Ascending aorta (tissue), 2 donors: ENCODE measurements around the gene SYNPO. TPM values are rescaled to one million over a fixed set of nuclear protein-coding genes. Genes with fewer than 3 reads are reported as not detected.

ENCODE experiments used
- DNase-seq, 2 donors: peaks; one replicate each; pipeline ENCODE4 v3.0.0-alpha.2; 2019; ENCODE audit warnings: low spot score in 2 of 2
- H3K27ac ChIP-seq, 2 donors: fragments of 200-600 bp; sonication (generic); one replicate each; pipeline ENCODE4 v1.5.1; 2016 to 2017; ENCODE audit warnings: mild to moderate bottlenecking in 1 of 2
- H3K27me3 ChIP-seq: fragments of 200-600 bp; sonication (generic); one replicate; pipeline ENCODE4 v1.5.1; 2017
- H3K36me3 ChIP-seq, 2 donors: fragments of 200-600 bp; sonication (generic); one replicate each; pipeline ENCODE4 v1.5.1; 2016
- H3K4me1 ChIP-seq, 2 donors: fragments of 200-600 bp; sonication (generic); one replicate each; pipeline ENCODE4 v1.5.1; 2016 to 2017; ENCODE audit warnings: mild to moderate bottlenecking in 1 of 2
- H3K4me3 ChIP-seq, 2 donors: fragments of 200-600 bp; sonication (generic); one replicate each; pipeline ENCODE4 v1.5.1; 2016 to 2017; ENCODE audit warnings: mild to moderate bottlenecking in 1 of 2
- H3K9me3 ChIP-seq, 2 donors: fragments of 200-600 bp; sonication (generic); one replicate each; pipeline ENCODE4 v1.5.1; 2016
- CTCF ChIP-seq, 3 experiments: fragments of 200-600 bp in 2 of 3; fragments of 450-650 bp in 1 of 3; sonication (generic) in 2 of 3; IDR thresholded peaks; one replicate each; pipeline ENCODE4 v1.5.1; 2016 to 2019; ENCODE audit warnings: antibody characterized with exemption in 3 of 3, mild to moderate bottlenecking in 1 of 3, moderate library complexity in 1 of 3
- intact Hi-C: fragments of 100-400 bp; cut with DNase I; formaldehyde crosslinking; loops from one replicate; pipeline ENCODE4 v1.15.1; 2023
- total RNA-seq: library from RNA; depleted of rRNA; stranded (reverse); fragments of >200 nt; gene quantifications from one replicate; pipeline ENCODE4 v1.1.0, GENCODE V29; 2016

The SYNPO gene
- total RNA-seq, 1 donor from 2014 or later: 128 TPM

GRCh38 chr5:150700594-150701377, 60.3 kb downstream of the SYNPO start, which contains the start of gene RBM22:
Gene RBM22, minus strand, starts transcription at chr5:150701062. Its CDS starts 77 bp downstream, at chr5:150700985.
- Histone ChIP-seq H3K27me3 (no peaks in the 10 kb centered on the region), H3K4me3 (peak within 1 kb of the TSS; percentile 95 to 100), H3K27ac (peak within 1 kb of the TSS; percentile 97 to 99), H3K4me1 (peaks cover 4 to 10% of the 10 kb centered on the region in 2 donors), H3K9me3 (no peaks in the 10 kb centered on the region), H3K36me3 (peaks cover 30 to 31% of the 10 kb centered on the region in 2 donors)
- TF ChIP-seq CTCF (IDR thresholded peaks at IDR 0.05): peak; percentile 62 to 78 (median 64)
- intact Hi-C loops: loop anchor here (1.0 to 10.0 kb wide), 6 partner anchors 43 to 248 kb away; partner anchors contain the start of genes IRGM and SMIM3
- DNase-seq: peak; percentile 68 to 96

- Histone ChIP-seq H3K27me3 (no peaks in the 10 kb centered on the region), H3K36me3 (peaks cover 2 to 10% of the 10 kb centered on the region in 2 donors), H3K4me1 (peaks cover 4 to 10% of the 10 kb centered on the region in 2 donors), H3K4me3 (no peak overlapping the region), H3K9me3 (no peaks in the 10 kb centered on the region), H3K27ac (no peak overlapping the region)
- intact Hi-C loops: loop anchor here (5.0 to 10.0 kb wide), 3 partner anchors 46 to 251 kb away; partner anchors contain the start of gene IRGM
- DNase-seq: no peak
- TF ChIP-seq CTCF (IDR thresholded peaks at IDR 0.05): no peak
Observed at GRCh38 chr5:150703762-150704161, 63.3 kb downstream of the SYNPO start.

GRCh38 chr5:150706776-150707390, 66.4 kb downstream of the SYNPO start:
- H3K27me3 ChIP-seq: no peaks in the 10 kb centered on the region
- no peak for TF ChIP-seq CTCF (IDR thresholded peaks at IDR 0.05)
- intact Hi-C loops: loop anchor here (10.0 kb wide), 1 partner anchor 138 kb away; the partner anchor contains the start of gene IRGM
- no peak overlapping the region for H3K27ac ChIP-seq
- H3K36me3 ChIP-seq: peaks cover 18 to 37% of the 10 kb centered on the region in 2 donors
- H3K4me1 ChIP-seq: no peaks in the 10 kb centered on the region
- no peaks in the 10 kb centered on the region for H3K9me3 ChIP-seq
- DNase-seq: no peak
- no peak overlapping the region for H3K4me3 ChIP-seq

Other genes with a start within 250 kb of the SYNPO start
- 1,940 TPM for gene CD74, start 227.8 kb upstream of the SYNPO start, total RNA-seq
- gene RPS14, start 190.9 kb upstream of the SYNPO start, total RNA-seq: 1,928 TPM
- 71.5 TPM for gene NDST1, start 132.5 kb upstream of the SYNPO start, total RNA-seq
- gene MYOZ3, start 20.6 kb downstream of the SYNPO start, total RNA-seq: 1.1 TPM
- 45.3 TPM for gene RBM22, start 60.4 kb downstream of the SYNPO start, total RNA-seq
- gene DCTN4, start 118.4 kb downstream of the SYNPO start, total RNA-seq: 28.1 TPM
- gene SMIM3, start 138.1 kb downstream of the SYNPO start, total RNA-seq: 52.4 TPM
- not detected for gene IRGM, start 205.9 kb downstream of the SYNPO start, total RNA-seq